IMR-90 (cell line): ENCODE data around the gene OGG1. TPM values are rescaled to one million over a fixed set of nuclear protein-coding genes. Genes with fewer than 3 reads are reported as not detected.

Experiments used
- ATAC-seq: fragments of 200-7000 bp; cut with Tn5 transposase; 2 replicates; pipeline ENCODE4 v1.9.1; 2020; ENCODE audit warnings: low read depth, mild to moderate bottlenecking, moderate library complexity
- BruUV-seq: library from RNA; stranded (reverse); fragments of 400-500 nt; replicated peaks from 2 replicates; lab custom pipeline; 2021; lab: Mats Ljungman, UMichigan
- CTCF ChIA-PET: fragments of 300-600 bp; formaldehyde crosslinking; extraction: SDS; loops from one replicate; lab custom pipeline; 2021; ENCODE audit warnings: antibody characterized with exemption; lab: Yijun Ruan, JAX
- POLR2A ChIA-PET: fragments of 300-600 bp; sonication (Branson Sonifier 250); formaldehyde crosslinking; loops from one replicate; lab custom pipeline; 2022; ENCODE audit warnings: antibody characterized with exemption; ENCODE audit not compliant: unreplicated experiment; lab: Charles Lee
- DNase-seq: peaks from one replicate; pipeline ENCODE4 v3.0.0; 2013
- H2AFZ ChIP-seq: replicated peaks from 2 replicates; pipeline ENCODE3; 2013; ENCODE audit warnings: low read length, mild to moderate bottlenecking; ENCODE audit not compliant: poor library complexity
- H2AK5ac ChIP-seq: 2 replicates; pipeline ENCODE4 v1.6.1; 2013; ENCODE audit warnings: low read depth, low read length, inconsistent platforms
- H2AK9ac ChIP-seq: replicated peaks from 2 replicates; pipeline ENCODE3; 2013; ENCODE audit warnings: mild to moderate bottlenecking, low read depth, low read length, moderate library complexity; ENCODE audit not compliant: poor library complexity
- H2BK120ac ChIP-seq: 2 replicates; pipeline ENCODE4 v1.6.1; 2013; ENCODE audit warnings: low read depth, low read length, inconsistent platforms
- H2BK15ac ChIP-seq: 3 replicates; pipeline ENCODE4 v1.6.1; 2013; ENCODE audit warnings: low read depth, low read length, inconsistent platforms
- H2BK20ac ChIP-seq: 2 replicates; pipeline ENCODE4 v1.6.1; 2013; ENCODE audit warnings: low read depth, mild to moderate bottlenecking, inconsistent platforms, low read length, moderate library complexity
- H2BK5ac ChIP-seq: 2 replicates; pipeline ENCODE4 v1.6.1; 2013; ENCODE audit warnings: mild to moderate bottlenecking, low read depth, low read length, inconsistent platforms; ENCODE audit not compliant: poor library complexity, severe bottlenecking
- H3K14ac ChIP-seq: replicated peaks from 2 replicates; pipeline ENCODE4 v1.6.1; 2013; ENCODE audit warnings: low read depth, low read length, inconsistent platforms
- H3K18ac ChIP-seq: 2 replicates; pipeline ENCODE4 v1.6.1; 2013; ENCODE audit warnings: low read depth, low read length, control low read depth
- H3K23ac ChIP-seq: 2 replicates; pipeline ENCODE4 v1.6.1; 2013; ENCODE audit warnings: low read depth, low read length, inconsistent platforms
- H3K27ac ChIP-seq: 2 replicates; pipeline ENCODE4 v1.5.1; 2013; ENCODE audit warnings: mild to moderate bottlenecking, control low read depth, low read length; ENCODE audit not compliant: insufficient read depth
- H3K27me3 ChIP-seq: 2 replicates; pipeline ENCODE4 v1.6.1; 2013; ENCODE audit warnings: low read length; ENCODE audit not compliant: control insufficient read depth, insufficient read depth
- H3K36me3 ChIP-seq: 2 replicates; pipeline ENCODE4 v1.6.1; 2013; ENCODE audit warnings: low read length, mixed read lengths; ENCODE audit not compliant: control insufficient read depth, insufficient read depth
- H3K4ac ChIP-seq: 2 replicates; pipeline ENCODE4 v1.6.1; 2013; ENCODE audit warnings: low read depth, low read length, inconsistent platforms
- H3K4me1 ChIP-seq: 2 replicates; pipeline ENCODE4 v1.6.1; 2013; ENCODE audit warnings: low read length, mixed read lengths; ENCODE audit not compliant: control insufficient read depth, insufficient read depth
- H3K4me2 ChIP-seq: 2 replicates; pipeline ENCODE4 v1.6.1; 2013; ENCODE audit warnings: low read depth, mild to moderate bottlenecking, control low read depth, low read length, moderate library complexity
- H3K4me3 ChIP-seq: 2 replicates; pipeline ENCODE4 v1.5.1; 2013; ENCODE audit warnings: low read depth, mild to moderate bottlenecking, control low read depth, low read length, moderate library complexity; ENCODE audit not compliant: insufficient read depth
- H3K56ac ChIP-seq: 2 replicates; pipeline ENCODE4 v1.6.1; 2013; ENCODE audit warnings: low read length, inconsistent platforms; ENCODE audit not compliant: insufficient read depth; ENCODE audit errors: extremely low read depth
- H3K79me1 ChIP-seq, 2 experiments: 2 replicates each; pipeline ENCODE4 v1.6.1; 2013; ENCODE audit warnings: low read length in 2 of 2, inconsistent platforms in 1 of 2, low read depth in 1 of 2
- H3K9ac ChIP-seq: 2 replicates; pipeline ENCODE4 v1.6.1; 2013; ENCODE audit warnings: low read depth, low read length, control low read depth
- H3K9me1 ChIP-seq: 2 replicates; pipeline ENCODE4 v1.6.1; 2013; ENCODE audit warnings: low read length, inconsistent platforms; ENCODE audit not compliant: insufficient read depth
- H3K9me3 ChIP-seq: 2 replicates; pipeline ENCODE4 v1.6.1; 2013; ENCODE audit warnings: low read length; ENCODE audit not compliant: control insufficient read depth, insufficient read depth
- H4K20me1 ChIP-seq: 2 replicates; pipeline ENCODE4 v1.6.1; 2013; ENCODE audit warnings: low read length, inconsistent platforms; ENCODE audit not compliant: insufficient read depth
- H4K5ac ChIP-seq: 2 replicates; pipeline ENCODE4 v1.6.1; 2013; ENCODE audit warnings: mild to moderate bottlenecking, low read depth, low read length, control low read depth
- H4K8ac ChIP-seq, 2 experiments: 2 replicates each; pipeline ENCODE4 v1.6.1; 2013; ENCODE audit warnings: low read depth in 2 of 2, low read length in 2 of 2, control low read depth in 1 of 2, inconsistent platforms in 1 of 2
- H4K91ac ChIP-seq: 2 replicates; pipeline ENCODE4 v1.6.1; 2013; ENCODE audit warnings: low read depth, low read length, inconsistent platforms; ENCODE audit not compliant: insufficient read depth
- BHLHE40 ChIP-seq: fragments of 150-350 bp; IDR thresholded peaks from 2 replicates; pipeline ENCODE4 v1.6.1; 2016; ENCODE audit warnings: mild to moderate bottlenecking, low read depth, low read length
- MAFK ChIP-seq: IDR thresholded peaks from 2 replicates; pipeline ENCODE4 v1.6.1; 2012; ENCODE audit warnings: low read depth, low read length, improper control_type of control experiment
- MXI1 ChIP-seq: IDR thresholded peaks from 2 replicates; pipeline ENCODE4 v1.6.1; 2012; ENCODE audit warnings: low read depth, mild to moderate bottlenecking, low read length, moderate library complexity, borderline replicate concordance
- WGBS, 2 experiments: methylation state at CpG; one replicate each; pipeline versions ENCODE4 v1.1.5 to v1.1.7; 2013; ENCODE audit warnings: missing lambda C conversion rate in 2 of 2; ENCODE audit not compliant: insufficient read length in 1 of 2; ENCODE audit errors: extremely low coverage in 2 of 2; 5-methylcytosine and 5-hydroxymethylcytosine counted together
- dilution Hi-C: fragments of 300-500 bp; cut with HindIII; formaldehyde crosslinking; loops from one replicate; pipeline ENCODE4 v1.14.3; 2018; ENCODE audit warnings: low sequenced_read_pairs; ENCODE audit not compliant: unreplicated experiment
- in situ Hi-C: fragments of 300-500 bp; cut with MboI; formaldehyde crosslinking; loops from 3 replicates; pipeline ENCODE4 v1.14.3; 2019; ENCODE audit warnings: low sequenced_read_pairs, inconsistent platforms, mixed read lengths
- intact Hi-C: fragments of 100-400 bp; cut with micrococcal nuclease; formaldehyde crosslinking; loops from 2 replicates; pipeline ENCODE4 v1.10.0; 2022
- polyA plus RNA-seq, 3 experiments: library from polyadenylated mRNA; depleted of rRNA; stranded (reverse); fragments of >200 nt; gene quantifications; 2 replicates each; pipeline ENCODE4 v1.2.3, GENCODE V29; 2012; ENCODE audit warnings: low replicate concordance in 1 of 3
- total RNA-seq: library from RNA; depleted of rRNA; stranded (reverse); fragments of >200 nt; gene quantifications from 2 replicates; pipeline ENCODE4 v1.2.3, GENCODE V29; 2012
- TF ChIP-seq, protein P1 (sequence below): fragments of 150-350 bp; IDR thresholded peaks from 2 replicates; pipeline ENCODE4 v1.6.1; 2017; ENCODE audit warnings: mild to moderate bottlenecking, antibody characterized with exemption, low read length, low read depth

OGG1 gene
- total and polyA plus RNA-seq, 2 of the 4 experiments (the other 2 are of a cell fraction) = 14.9 to 25.6 TPM

DNA sequence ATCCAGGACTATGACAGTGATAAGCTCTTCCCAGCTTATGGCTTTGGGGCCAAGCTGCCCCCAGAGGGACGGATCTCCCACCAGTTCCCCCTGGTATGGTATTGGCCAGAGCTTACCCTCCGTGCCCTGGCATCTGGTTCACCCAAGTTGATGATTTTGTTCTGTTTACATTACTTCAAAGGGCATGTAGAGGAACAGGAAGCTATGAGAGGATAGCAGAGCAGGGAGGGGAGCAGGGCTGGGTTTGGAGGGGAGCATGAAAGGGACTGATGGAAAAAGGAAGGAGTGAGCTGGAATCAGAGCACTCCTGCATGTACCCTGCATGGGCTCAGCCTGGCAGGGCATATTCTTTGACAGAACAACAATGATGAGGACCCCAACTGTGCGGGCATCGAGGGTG is 31.6 kb upstream of the OGG1 start:
- Histone ChIP-seq H3K9me1 (no peaks in the 10 kb centered on the region), H4K8ac (no peak overlapping the region), H3K27me3 (peaks cover 4% of the 10 kb centered on the region), H2BK5ac (no peak overlapping the region), H3K18ac (no peak overlapping the region), H4K20me1 (no peaks in the 10 kb centered on the region), H3K23ac (no peak overlapping the region), H4K91ac (no peak overlapping the region), H2AK9ac (no peak overlapping the region), H3K9me3 (no peaks in the 10 kb centered on the region), H3K36me3 (no peaks in the 10 kb centered on the region), H3K56ac (no peak overlapping the region), H3K27ac (no peak overlapping the region), H3K4ac (no peak overlapping the region), H2AK5ac (no peak overlapping the region), H2BK120ac (no peak overlapping the region), H3K4me2 (no peak overlapping the region), H4K5ac (no peak overlapping the region), H3K4me3 (no peak overlapping the region), H2AFZ (no peak overlapping the region), H3K79me1 (no peaks in the 10 kb centered on the region), H3K4me1 (peaks cover 2% of the 10 kb centered on the region; the same call in 1 of the 2 replicates), H2BK20ac (no peak overlapping the region), H2BK15ac (no peak overlapping the region), H3K9ac (no peak overlapping the region), H3K14ac (no peak overlapping the region)
- DNase-seq = no peak
- ChIA-PET CTCF (no interaction called here), POLR2A (no interaction called here)
- intact Hi-C loops = loop anchor here (5.0 to 10.0 kb wide), 3 partner anchors 199 to 507 kb away; partner anchors contain the start of genes CRELD1 and IL17RC
- dilution Hi-C loops = no loop called here
- no CpG with 5 or more reads among the region's 4 CpGs for WGBS, 2 experiments
- no peak for ATAC-seq
- in situ Hi-C loops = no loop called here
- TF ChIP-seq MAFK (no peak), BHLHE40 (no peak), MXI1 (no peak)
- TF ChIP-seq, protein P1, sequence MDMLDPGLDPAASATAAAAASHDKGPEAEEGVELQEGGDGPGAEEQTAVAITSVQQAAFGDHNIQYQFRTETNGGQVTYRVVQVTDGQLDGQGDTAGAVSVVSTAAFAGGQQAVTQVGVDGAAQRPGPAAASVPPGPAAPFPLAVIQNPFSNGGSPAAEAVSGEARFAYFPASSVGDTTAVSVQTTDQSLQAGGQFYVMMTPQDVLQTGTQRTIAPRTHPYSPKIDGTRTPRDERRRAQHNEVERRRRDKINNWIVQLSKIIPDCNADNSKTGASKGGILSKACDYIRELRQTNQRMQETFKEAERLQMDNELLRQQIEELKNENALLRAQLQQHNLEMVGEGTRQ = no peak
- no TSS peak for BruUV-seq
